ENCODE measurements around the gene REM1.
"Not testable (repeated sequence)": the region's sequence is repeated elsewhere in the genome, so short reads cannot be mapped to it uniquely, and the experiment has no call there.

REM1 gene

DNA sequence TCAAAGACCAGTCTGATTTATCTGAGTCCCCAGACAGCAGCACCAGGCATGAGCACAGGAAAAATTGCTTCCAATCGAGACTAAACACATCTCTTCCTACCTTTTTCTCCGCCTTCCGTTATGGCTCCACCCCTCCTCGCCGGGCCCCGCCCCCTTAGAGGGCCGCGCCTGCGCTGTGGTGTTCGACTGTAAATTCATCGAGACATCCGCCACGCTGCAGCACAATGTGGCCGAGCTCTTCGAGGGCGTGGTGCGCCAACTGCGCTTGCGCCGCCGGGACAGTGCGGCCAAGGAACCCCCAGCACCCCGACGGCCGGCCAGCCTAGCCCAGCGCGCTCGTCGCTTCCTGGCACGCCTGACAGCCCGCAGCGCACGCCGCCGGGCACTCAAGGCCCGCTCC lies 8.9 kb downstream of the REM1 start:
- H3K27ac ChIP-seq, result no peak overlapping the region
- no peak for TF ChIP-seq Cebpa-rat (IDR thresholded peaks at IDR 0.05)
- H4K20me1 ChIP-seq, result no peaks in the 10 kb centered on the region
- H3K27me3 ChIP-seq, result no peaks in the 10 kb centered on the region
- peaks cover 7% of the 10 kb centered on the region for H3K9me3 ChIP-seq
- H3K36me3 ChIP-seq, result no peaks in the 10 kb centered on the region
- no peak overlapping the region for H3K4me3 ChIP-seq
- H3K4me2 ChIP-seq, result no peak overlapping the region
- H3K9ac ChIP-seq, result no peak overlapping the region
- H3K4me1 ChIP-seq, result no peaks in the 10 kb centered on the region

DNA sequence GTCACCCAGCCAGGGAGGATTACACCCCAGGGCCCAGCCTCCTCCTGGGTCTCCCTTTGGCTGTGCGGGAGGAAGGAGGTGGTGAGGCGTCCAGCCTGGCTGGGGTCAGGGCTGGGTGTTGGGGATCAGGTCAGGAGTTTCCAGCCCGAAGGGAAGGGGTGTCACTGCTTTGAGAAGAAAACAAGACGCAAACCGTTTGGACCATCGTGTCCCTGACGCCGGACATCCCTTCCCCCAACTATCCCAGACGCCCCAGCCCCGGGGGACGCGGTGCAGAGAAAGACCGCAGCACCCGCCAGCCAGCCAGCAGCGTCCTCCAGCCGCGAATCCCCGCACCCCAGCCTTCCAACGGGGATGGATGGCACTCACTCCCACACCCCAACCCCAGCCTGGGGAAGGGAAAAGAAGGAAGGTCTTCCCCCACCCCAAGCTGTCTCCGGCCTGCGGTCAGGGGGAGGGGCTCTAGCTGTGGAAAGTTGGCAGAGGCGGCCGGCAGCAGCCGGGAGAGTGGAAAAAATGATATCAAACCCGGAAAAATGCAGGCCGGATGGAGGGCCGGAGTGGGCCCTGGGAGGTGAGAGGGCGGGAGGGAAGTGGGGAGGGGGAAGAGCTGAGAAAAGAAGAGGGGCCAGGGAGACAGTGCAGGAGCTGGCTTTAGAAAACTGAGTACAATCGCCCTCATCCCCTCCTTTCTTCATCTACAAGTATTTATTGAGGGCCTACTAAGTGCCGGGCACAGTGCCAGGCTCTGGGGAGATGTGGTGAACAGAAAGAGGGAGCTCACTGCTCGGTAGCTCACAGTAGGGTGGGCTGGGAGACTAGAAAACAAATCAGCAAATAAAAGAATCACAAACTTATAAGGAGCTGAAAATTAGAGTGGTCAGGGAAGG lies 10.6 kb downstream of the REM1 start:
- Histone ChIP-seq H4K20me1 (no peaks in the 10 kb centered on the region), H3K4me1 (no peaks in the 10 kb centered on the region), H3K36me3 (no peaks in the 10 kb centered on the region), H3K4me2 (peak overlapping the region; percentile 39), H3K9me3 (peaks cover 7% of the 10 kb centered on the region), H3K27me3 (no peaks in the 10 kb centered on the region), H3K27ac (no peak overlapping the region), H3K9ac (no peak overlapping the region), H3K4me3 (no peak overlapping the region)
- no peak for TF ChIP-seq Cebpa-rat (IDR thresholded peaks at IDR 0.05)

DNA sequence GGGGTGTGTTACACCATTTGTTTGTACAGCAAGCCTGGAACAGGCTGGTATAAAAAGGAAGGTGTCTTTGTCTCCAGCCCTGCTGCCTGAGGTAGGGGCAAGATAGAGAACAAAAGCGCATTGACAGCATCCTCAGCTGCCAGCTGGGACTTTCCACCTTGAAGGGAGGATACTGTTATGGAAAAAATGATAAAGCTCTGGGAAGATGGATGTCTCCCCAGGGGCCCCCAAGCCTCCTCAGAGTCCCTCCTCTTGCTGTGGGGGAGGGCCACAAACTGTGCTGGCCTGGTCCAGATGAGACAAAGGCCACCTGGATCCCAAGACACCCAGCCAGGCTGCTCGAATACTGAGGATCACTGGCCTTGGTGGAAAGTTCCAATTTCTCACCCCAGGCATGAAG lies 13.0 kb downstream of the REM1 start:
- Histone ChIP-seq H3K4me3 (no peak overlapping the region), H3K9me3 (peaks cover 7% of the 10 kb centered on the region), H4K20me1 (no peaks in the 10 kb centered on the region), H3K27me3 (no peaks in the 10 kb centered on the region), H3K27ac (no peak overlapping the region), H3K9ac (no peak overlapping the region), H3K4me1 (peaks cover 8% of the 10 kb centered on the region), H3K36me3 (no peaks in the 10 kb centered on the region), H3K4me2 (no peak overlapping the region)
- no peak for TF ChIP-seq Cebpa-rat (IDR thresholded peaks at IDR 0.05)

DNA sequence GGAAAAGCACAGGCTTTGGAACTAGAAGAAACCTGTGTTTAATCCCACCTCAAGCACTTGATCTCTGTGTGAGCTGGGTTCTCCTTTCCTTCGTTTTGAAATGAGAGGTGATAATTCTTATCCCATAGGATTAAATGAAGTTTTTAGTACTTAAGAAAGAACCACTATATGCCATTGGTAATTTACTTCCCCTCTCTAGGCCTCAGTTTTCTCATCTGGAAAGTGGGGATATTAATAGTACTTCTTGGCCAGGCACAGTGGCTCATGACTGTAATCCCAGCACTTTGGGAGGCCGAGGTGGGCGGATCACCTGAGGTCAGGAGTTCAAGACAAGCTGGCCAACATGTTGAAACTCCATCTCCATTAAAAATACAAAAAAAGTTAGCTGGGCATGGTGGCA lies 14.1 kb downstream of the REM1 start:
- H3K27me3 ChIP-seq, result no peaks in the 10 kb centered on the region
- H3K36me3 ChIP-seq, result no peaks in the 10 kb centered on the region
- no peak overlapping the region for H3K4me3 ChIP-seq
- H4K20me1 ChIP-seq, result no peaks in the 10 kb centered on the region
- no peak for TF ChIP-seq Cebpa-rat (IDR thresholded peaks at IDR 0.05)
- H3K4me2 ChIP-seq, result no peak overlapping the region
- no peak overlapping the region for H3K27ac ChIP-seq
- peaks cover 3% of the 10 kb centered on the region for H3K9me3 ChIP-seq
- H3K9ac ChIP-seq, result no peak overlapping the region
- peaks cover 8% of the 10 kb centered on the region for H3K4me1 ChIP-seq

DNA sequence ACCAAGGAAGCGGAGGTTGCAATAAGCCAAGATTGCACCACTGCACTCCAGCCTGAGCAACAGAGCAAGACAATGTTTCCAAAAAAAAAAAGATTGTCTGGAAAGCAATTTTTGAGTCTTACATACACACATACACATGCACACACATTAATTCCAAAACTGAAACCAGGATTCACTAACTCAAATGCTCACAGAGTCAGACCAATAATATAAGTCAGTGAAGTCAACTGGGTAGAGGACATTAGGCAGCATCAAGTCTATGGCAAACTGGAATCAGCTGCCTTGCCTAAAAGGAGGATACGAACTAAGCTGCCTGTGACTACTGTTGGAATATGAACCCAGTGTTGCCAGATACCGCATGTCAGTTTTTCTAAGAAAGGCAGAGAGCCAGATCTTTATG lies 15.7 kb downstream of the REM1 start:
- Histone ChIP-seq H3K4me2 (no peak overlapping the region), H3K4me3 (no peak overlapping the region), H3K27me3 (no peaks in the 10 kb centered on the region), H4K20me1 (no peaks in the 10 kb centered on the region), H3K36me3 (no peaks in the 10 kb centered on the region), H3K9ac (no peak overlapping the region), H3K27ac (no peak overlapping the region), H3K9me3 (no peaks in the 10 kb centered on the region), H3K4me1 (peaks cover 8% of the 10 kb centered on the region)
- TF ChIP-seq Cebpa-rat (IDR thresholded peaks at IDR 0.05), result no peak

DNA sequence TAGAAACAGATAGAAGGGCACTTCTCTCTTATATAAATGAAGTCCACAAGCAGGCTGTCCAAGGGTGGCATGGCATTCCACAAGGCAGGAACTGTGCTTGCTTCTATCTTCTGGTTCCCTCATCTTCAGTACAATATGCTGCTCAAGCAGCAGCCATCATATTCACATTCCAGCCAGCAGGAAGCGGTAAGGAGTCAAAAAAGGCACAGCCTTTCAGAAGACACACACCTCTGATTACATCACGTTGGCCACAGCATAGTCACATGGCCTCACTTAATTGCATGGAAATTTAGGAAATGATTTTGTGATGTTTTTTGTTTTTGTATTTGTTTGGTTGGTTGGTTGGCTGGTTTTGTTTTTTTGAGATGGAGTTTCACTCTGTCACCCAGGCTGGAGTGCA lies 19.0 kb downstream of the REM1 start:
- TF ChIP-seq Cebpa-rat (IDR thresholded peaks at IDR 0.05), result no peak
- H3K9ac ChIP-seq, result no peak overlapping the region

DNA sequence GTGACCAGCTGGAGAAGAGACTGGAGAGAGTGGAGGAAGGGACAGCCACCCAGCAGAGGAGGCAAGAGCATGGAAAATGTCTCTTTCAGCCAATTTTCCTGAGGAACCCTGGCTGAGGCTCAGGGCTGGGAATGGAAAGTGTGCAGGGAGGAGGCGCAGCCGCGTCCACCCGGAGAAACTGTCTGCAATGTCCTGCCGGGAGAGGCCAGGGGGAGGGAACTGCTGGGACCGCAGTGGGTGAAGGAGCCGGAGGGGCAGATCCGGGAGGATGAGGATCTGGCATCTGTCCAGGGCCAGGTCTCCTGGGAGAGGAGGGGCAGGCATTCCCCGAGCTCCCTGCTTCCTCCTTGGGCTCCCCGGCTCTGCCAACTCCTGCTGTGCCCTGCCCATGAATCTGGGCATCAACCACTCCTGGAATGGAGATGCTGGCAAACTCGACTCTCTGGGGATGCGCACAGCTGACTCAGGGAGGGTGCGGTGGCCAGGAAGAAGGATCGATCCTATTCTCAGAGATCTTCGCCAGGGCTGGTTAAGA lies 21.7 kb downstream of the REM1 start:
- Histone ChIP-seq H3K27me3 (no peaks in the 10 kb centered on the region), H3K36me3 (no peaks in the 10 kb centered on the region), H3K27ac (no peak overlapping the region), H3K4me3 (no peak overlapping the region), H3K9ac (no peak overlapping the region), H3K4me2 (no peak overlapping the region), H4K20me1 (no peaks in the 10 kb centered on the region), H3K9me3 (no peaks in the 10 kb centered on the region), H3K4me1 (peaks cover 8% of the 10 kb centered on the region)
- TF ChIP-seq Cebpa-rat (IDR thresholded peaks at IDR 0.05), result no peak

More for the DNA sequence above, 19.0 kb downstream of the REM1 start:
- no peaks in the 10 kb centered on the region for H3K27me3 ChIP-seq
- no peaks in the 10 kb centered on the region for H3K9me3 ChIP-seq
- H4K20me1 ChIP-seq, result no peaks in the 10 kb centered on the region
- H3K36me3 ChIP-seq, result no peaks in the 10 kb centered on the region
- no peak overlapping the region for H3K4me2 ChIP-seq
- no peak overlapping the region for H3K4me3 ChIP-seq
- H3K4me1 ChIP-seq, result peaks cover 8% of the 10 kb centered on the region
- H3K27ac ChIP-seq, result no peak overlapping the region

DNA sequence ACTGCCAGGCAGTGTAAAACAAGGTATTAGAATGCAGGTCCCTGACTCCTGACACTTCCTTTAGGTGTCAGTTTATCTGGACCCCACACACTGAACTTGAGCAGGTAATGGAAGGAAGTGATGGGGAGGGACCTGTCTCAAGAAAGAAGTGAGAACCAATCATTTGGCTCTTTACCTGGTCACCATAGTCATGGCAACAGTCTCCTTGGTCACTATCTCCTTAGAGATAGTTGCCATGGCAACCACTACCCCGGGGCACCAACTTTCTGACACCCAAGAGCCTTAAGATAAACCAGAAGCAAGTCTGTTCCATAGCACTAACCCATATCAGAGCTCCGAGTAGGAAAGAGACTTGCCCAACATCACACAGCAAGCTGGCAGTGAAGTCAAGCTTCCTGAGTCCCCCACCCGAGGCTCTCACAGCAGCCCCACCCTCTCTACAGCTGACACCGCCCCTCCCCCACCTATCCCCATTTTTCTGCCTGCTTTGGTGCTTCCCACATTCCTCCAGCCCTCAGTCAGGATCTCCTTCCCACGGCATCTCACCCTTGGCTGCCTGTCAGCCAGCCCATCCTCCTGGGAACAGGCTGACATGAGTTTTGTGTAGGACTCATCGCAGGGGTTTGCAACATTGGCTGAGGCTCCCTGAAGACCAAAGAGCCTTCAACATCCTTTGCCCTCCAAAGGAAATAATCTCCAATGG lies 22.9 kb downstream of the REM1 start:
- Histone ChIP-seq H3K27me3 (no peaks in the 10 kb centered on the region), H3K4me1 (peaks cover 2% of the 10 kb centered on the region), H3K36me3 (no peaks in the 10 kb centered on the region), H4K20me1 (no peaks in the 10 kb centered on the region), H3K4me2 (no peak overlapping the region), H3K9me3 (no peaks in the 10 kb centered on the region), H3K4me3 (no peak overlapping the region), H3K27ac (no peak overlapping the region), H3K9ac (no peak overlapping the region)
- TF ChIP-seq Cebpa-rat (IDR thresholded peaks at IDR 0.05), result no peak

DNA sequence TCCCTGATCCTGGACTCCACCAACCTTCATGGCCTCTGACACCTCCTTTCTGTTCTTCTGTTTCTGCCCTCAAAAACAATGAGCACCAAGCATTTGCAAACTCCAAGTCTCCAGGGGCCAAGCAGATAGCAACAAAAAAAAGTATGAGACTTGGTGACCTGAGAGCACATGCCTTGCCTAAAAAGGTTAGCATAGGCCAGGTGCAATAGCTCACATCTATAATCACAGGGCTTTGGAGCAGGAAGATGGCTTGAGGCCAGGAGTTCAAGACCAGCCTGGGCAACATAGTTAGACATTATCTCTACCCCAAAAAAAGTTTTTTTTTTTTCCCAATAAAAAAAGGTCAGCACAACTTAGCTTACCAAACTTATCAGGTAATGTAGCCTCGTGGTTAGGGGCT lies 25.4 kb downstream of the REM1 start:
- H3K9me3 ChIP-seq, result no peaks in the 10 kb centered on the region

DNA sequence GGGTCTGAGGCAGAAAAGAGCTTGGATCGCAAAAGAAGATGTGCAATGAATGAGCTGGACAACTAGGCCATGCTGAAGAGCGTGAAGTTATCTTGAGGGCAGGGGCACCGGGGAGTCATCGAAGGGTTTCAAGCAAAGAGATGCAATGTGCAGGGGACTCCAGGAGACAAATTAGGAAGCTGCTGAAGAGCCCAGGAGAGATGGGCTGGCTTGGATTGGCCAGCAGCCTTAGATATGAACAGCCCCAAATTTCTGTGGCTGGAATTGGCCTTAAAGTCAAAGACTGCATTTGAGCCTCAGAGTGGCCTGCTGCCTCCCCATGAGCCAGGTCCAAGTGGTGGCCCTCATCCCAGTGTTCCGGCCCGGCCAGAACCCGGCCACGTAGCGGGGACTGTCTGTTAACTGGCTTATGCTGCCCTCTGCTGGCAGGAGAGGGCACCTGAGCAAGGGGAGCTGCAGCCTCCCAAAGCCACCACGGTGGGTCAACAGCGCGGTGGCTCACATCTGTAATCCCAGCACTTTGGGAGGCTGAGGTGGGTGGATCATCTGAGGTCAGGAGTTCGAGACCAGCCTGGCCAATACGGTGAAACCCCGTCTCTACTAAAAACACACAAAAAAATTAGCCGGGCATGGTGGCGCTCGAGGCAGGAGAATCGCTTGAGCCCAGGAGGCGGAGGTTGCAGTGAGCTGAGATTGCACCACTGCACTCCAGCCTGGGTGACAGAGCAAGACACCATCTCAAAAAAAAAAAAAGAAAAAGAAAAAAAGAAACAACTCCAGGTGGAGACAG lies 28.0 kb downstream of the REM1 start:
- not testable (repeated sequence) for H4K20me1 ChIP-seq, H3K4me3 ChIP-seq, H3K36me3 ChIP-seq, H3K9me3 ChIP-seq, H3K27me3 ChIP-seq, H3K27ac ChIP-seq, H3K4me2 ChIP-seq, H3K9ac ChIP-seq
- H3K4me1 ChIP-seq, result peaks cover 21% of the 10 kb centered on the region

More for the DNA sequence above, 25.4 kb downstream of the REM1 start:
- H4K20me1 ChIP-seq, result no peaks in the 10 kb centered on the region
- H3K36me3 ChIP-seq, result no peaks in the 10 kb centered on the region
- no peaks in the 10 kb centered on the region for H3K27me3 ChIP-seq
- H3K9ac ChIP-seq, result no peak overlapping the region
- H3K27ac ChIP-seq, result 0 out of 2 replicates have a peak overlapping the region, but pooled peaks have one; percentile 9
- H3K4me1 ChIP-seq, result no peaks in the 10 kb centered on the region
- H3K4me3 ChIP-seq, result no peak overlapping the region
- no peak for TF ChIP-seq Cebpa-rat (IDR thresholded peaks at IDR 0.05)
- no peak overlapping the region for H3K4me2 ChIP-seq
